DMS 273 (cell line): ENCODE results near the gene TMCO4.

Experiments
- DNase-seq: peaks from one replicate; lab custom pipeline; 2025; ENCODE audit not compliant: unreplicated experiment; lab: John Stamatoyannopoulos, UW

TMCO4 gene

GRCh38 chr1:19750882-19751276, 48.8 kb downstream of the TMCO4 start:
- no peak for DNase-seq

- DNase-seq: no peak
Observed at GRCh38 chr1:19750101-19750881, 49.4 kb downstream of the TMCO4 start.

GRCh38 chr1:19749685-19750084, 50.0 kb downstream of the TMCO4 start:
- DNase-seq: no peak

GRCh38 chr1:19747761-19748160, 52.0 kb downstream of the TMCO4 start:
- no peak for DNase-seq

- no peak for DNase-seq
Observed at GRCh38 chr1:19744886-19745285, 54.8 kb downstream of the TMCO4 start.

GRCh38 chr1:19744335-19744743, 55.4 kb downstream of the TMCO4 start:
- no peak for DNase-seq

- DNase-seq: no peak
Observed at GRCh38 chr1:19743793-19744192, 55.9 kb downstream of the TMCO4 start.

- DNase-seq: no peak
Observed at GRCh38 chr1:19743180-19743579, 56.5 kb downstream of the TMCO4 start.

GRCh38 chr1:19739628-19740027, 60.1 kb downstream of the TMCO4 start:
- no peak for DNase-seq

GRCh38 chr1:19738669-19739068, 61.0 kb downstream of the TMCO4 start:
- no peak for DNase-seq

GRCh38 chr1:19738076-19738475, 61.6 kb downstream of the TMCO4 start:
- no peak for DNase-seq

GRCh38 chr1:19737104-19737825, 62.5 kb downstream of the TMCO4 start:
- DNase-seq: peak; percentile 24

GRCh38 chr1:19735440-19736127, 64.1 kb downstream of the TMCO4 start:
- DNase-seq: peak; percentile 37

- peak; percentile 62 for DNase-seq
Observed at GRCh38 chr1:19734472-19734999, 65.2 kb downstream of the TMCO4 start.

- no peak for DNase-seq
Observed at GRCh38 chr1:19734056-19734455, 65.7 kb downstream of the TMCO4 start.

GRCh38 chr1:19733615-19734014, 66.1 kb downstream of the TMCO4 start:
- DNase-seq: no peak

- no peak for DNase-seq
Observed at GRCh38 chr1:19731311-19731821, 68.3 kb downstream of the TMCO4 start.

GRCh38 chr1:19730793-19731192, 68.9 kb downstream of the TMCO4 start:
- peak; percentile 37 for DNase-seq

GRCh38 chr1:19730232-19730631, 69.5 kb downstream of the TMCO4 start:
- no peak for DNase-seq

GRCh38 chr1:19728413-19729145, 71.1 kb downstream of the TMCO4 start:
- DNase-seq: no peak

GRCh38 chr1:19725606-19726005, 74.1 kb downstream of the TMCO4 start:
- no peak for DNase-seq
